HEK293 (cell line): ENCODE data around the gene WDR6.

Experiments
- CTCF ChIA-PET: fragments of 350-600 bp; formaldehyde crosslinking; extraction: SDS; loops from one replicate; lab custom pipeline; 2021; ENCODE audit warnings: antibody characterized with exemption; lab: Yijun Ruan, JAX
- POLR2A ChIA-PET: fragments of 300-600 bp; formaldehyde crosslinking; extraction: SDS; loops from one replicate; lab custom pipeline; 2020; ENCODE audit warnings: antibody characterized with exemption, inconsistent platforms; lab: Yijun Ruan, JAX
- H3K27ac ChIP-seq: fragments of 200-500 bp; sonication (Bioruptor generic); 2 replicates; pipeline ENCODE4 v1.5.1; 2014; ENCODE audit warnings: low read depth, low read length, control low read depth, inconsistent platforms; ENCODE audit errors: extremely low read depth
- H3K36me3 ChIP-seq, 2 experiments: fragments of 200-500 bp in 1 of 2; sonication (Bioruptor generic) in 1 of 2; 1 replicate in 1 of 2; 2 replicates in 1 of 2; pipeline ENCODE4 v1.5.1; 2014 to 2017; ENCODE audit warnings: inconsistent platforms in 2 of 2, low read length in 2 of 2; ENCODE audit not compliant: control insufficient read depth in 2 of 2, insufficient read depth in 1 of 2
- H3K4me1 ChIP-seq: fragments of 200-500 bp; sonication (Bioruptor generic); 2 replicates; pipeline ENCODE4 v1.5.1; 2014; ENCODE audit warnings: mild to moderate bottlenecking, low read length, inconsistent platforms; ENCODE audit not compliant: control insufficient read depth, insufficient read depth
- H3K4me3 ChIP-seq: 2 replicates; pipeline ENCODE4 v1.5.1; 2011; ENCODE audit warnings: low read depth, mild to moderate bottlenecking, control low read depth, low read length, moderate library complexity
- H3K9me3 ChIP-seq: fragments of 200-500 bp; sonication (Bioruptor generic); 2 replicates; pipeline ENCODE4 v1.5.1; 2014; ENCODE audit warnings: low read depth, low read length, inconsistent platforms; ENCODE audit not compliant: control insufficient read depth, insufficient read depth
- EGR2 ChIP-seq: fragments of 450-650 bp; formaldehyde crosslinking; IDR thresholded peaks from 2 replicates; pipeline ENCODE4 v1.5.1; 2016; ENCODE audit warnings: low read depth, missing biosample characterization, missing genetic modification characterization
- GLIS2 ChIP-seq: fragments of 450-650 bp; formaldehyde crosslinking; IDR thresholded peaks from 2 replicates; pipeline ENCODE4 v1.5.1; 2016; ENCODE audit warnings: missing biosample characterization, missing genetic modification characterization
- MYNN ChIP-seq: fragments of 450-650 bp; formaldehyde crosslinking; IDR thresholded peaks from 2 replicates; pipeline ENCODE4 v1.5.1; 2016; ENCODE audit warnings: missing biosample characterization, missing genetic modification characterization, borderline replicate concordance
- OVOL3 ChIP-seq: fragments of 450-650 bp; formaldehyde crosslinking; IDR thresholded peaks from 2 replicates; pipeline ENCODE4 v1.5.1; 2016; ENCODE audit warnings: missing biosample characterization, missing genetic modification characterization
- PRDM1 ChIP-seq: fragments of 450-650 bp; formaldehyde crosslinking; IDR thresholded peaks from 2 replicates; pipeline ENCODE4; 2016; ENCODE audit warnings: missing biosample characterization, missing genetic modification characterization
- SP2 ChIP-seq: fragments of 450-650 bp; formaldehyde crosslinking; IDR thresholded peaks from 2 replicates; pipeline ENCODE4 v1.5.1; 2016; ENCODE audit warnings: missing biosample characterization, missing genetic modification characterization
- TCF7L2 ChIP-seq: IDR thresholded peaks from 2 replicates; pipeline ENCODE4 v1.6.1; 2011; ENCODE audit warnings: low read depth, mild to moderate bottlenecking, inconsistent platforms, low read length, moderate library complexity, borderline replicate concordance
- ZBTB11 ChIP-seq: fragments of 450-650 bp; formaldehyde crosslinking; conservative IDR thresholded peaks from 2 replicates; pipeline ENCODE4 v1.5.1; 2016; ENCODE audit warnings: low read depth, missing biosample characterization, missing genetic modification characterization
- ZBTB20 ChIP-seq: fragments of 450-650 bp; formaldehyde crosslinking; IDR thresholded peaks from 2 replicates; pipeline ENCODE4 v1.5.1; 2016; ENCODE audit warnings: missing biosample characterization, missing genetic modification characterization
- ZEB2 ChIP-seq: fragments of 450-650 bp; formaldehyde crosslinking; IDR thresholded peaks from 2 replicates; pipeline ENCODE4 v1.5.1; 2016; ENCODE audit warnings: missing biosample characterization, missing genetic modification characterization
- ZIC2 ChIP-seq: fragments of 450-650 bp; formaldehyde crosslinking; IDR thresholded peaks from 2 replicates; pipeline ENCODE4 v1.5.1; 2016; ENCODE audit warnings: missing biosample characterization, missing genetic modification characterization
- ZNF24 ChIP-seq: fragments of 450-650 bp; formaldehyde crosslinking; IDR thresholded peaks from 2 replicates; pipeline ENCODE4 v1.5.1; 2016; ENCODE audit warnings: missing biosample characterization, missing genetic modification characterization
- ZNF266 ChIP-seq: fragments of 450-650 bp; formaldehyde crosslinking; IDR thresholded peaks from 2 replicates; pipeline ENCODE4 v1.5.1; 2016; ENCODE audit warnings: missing biosample characterization, missing genetic modification characterization, low read depth
- ZNF354C ChIP-seq: fragments of 450-650 bp; formaldehyde crosslinking; IDR thresholded peaks from 2 replicates; pipeline ENCODE4 v1.5.1; 2016; ENCODE audit warnings: missing biosample characterization, missing genetic modification characterization, low read depth, borderline replicate concordance
- ZNF398 ChIP-seq: fragments of 450-650 bp; formaldehyde crosslinking; IDR thresholded peaks from 2 replicates; pipeline ENCODE4 v1.5.1; 2017; ENCODE audit warnings: missing biosample characterization, missing genetic modification characterization
- ZNF544 ChIP-seq: fragments of 450-650 bp; formaldehyde crosslinking; IDR thresholded peaks from 2 replicates; pipeline ENCODE4 v1.5.0; 2017; ENCODE audit warnings: missing biosample characterization, missing genetic modification characterization
- ZNF623 ChIP-seq: fragments of 450-650 bp; formaldehyde crosslinking; IDR thresholded peaks from 2 replicates; pipeline ENCODE4 v1.5.1; 2016; ENCODE audit warnings: missing biosample characterization, missing genetic modification characterization
- ZNF654 ChIP-seq: fragments of 450-650 bp; formaldehyde crosslinking; IDR thresholded peaks from 2 replicates; pipeline ENCODE4 v1.5.1; 2016; ENCODE audit warnings: low read depth, missing biosample characterization, missing genetic modification characterization
- TF ChIP-seq, protein P1 (sequence below): fragments of 450-650 bp; formaldehyde crosslinking; IDR thresholded peaks from 2 replicates; pipeline ENCODE4 v1.5.1; 2016; ENCODE audit warnings: missing biosample characterization, missing genetic modification characterization
- TF ChIP-seq, protein P2 (sequence below): fragments of 450-650 bp; formaldehyde crosslinking; IDR thresholded peaks from 2 replicates; pipeline ENCODE4 v1.5.1; 2016; ENCODE audit warnings: missing biosample characterization, missing genetic modification characterization, borderline replicate concordance
- TF ChIP-seq, protein P3 (sequence below): fragments of 450-650 bp; IDR thresholded peaks from 2 replicates; pipeline ENCODE4 v1.5.1; 2018; ENCODE audit warnings: missing biosample characterization, mild to moderate bottlenecking, missing genetic modification characterization

Gene WDR6

GRCh38 chr3:49018707-49019006 is 11.5 kb downstream of the WDR6 start:
- peak overlapping the region; percentile 80 for H3K4me3 ChIP-seq
- no peaks in the 10 kb centered on the region for H3K4me1 ChIP-seq
- TF ChIP-seq ZNF544 (tag by site-specific recombination) (no peak), ZIC2 (tag by site-specific recombination) (no peak), ZNF354C (tag by site-specific recombination) (no peak), ZNF398 (tag by site-specific recombination) (0 out of 2 replicates have a peak, but pooled peaks have one; percentile 10), ZBTB11 (tag by site-specific recombination) (0 out of 2 replicates have a peak, but pooled peaks have one; percentile 29), TCF7L2 (no peak), ZNF24 (tag by site-specific recombination) (no peak), ZEB2 (tag by site-specific recombination) (peak; percentile 13; the same call in 1 of the 2 replicates), MYNN (tag by site-specific recombination) (no peak), GLIS2 (tag by site-specific recombination) (no peak), EGR2 (tag by site-specific recombination) (no peak), ZBTB20 (tag by site-specific recombination) (peak; percentile 15; the same call in 1 of the 2 replicates), OVOL3 (tag by site-specific recombination) (no peak)
- TF ChIP-seq, protein P1, sequence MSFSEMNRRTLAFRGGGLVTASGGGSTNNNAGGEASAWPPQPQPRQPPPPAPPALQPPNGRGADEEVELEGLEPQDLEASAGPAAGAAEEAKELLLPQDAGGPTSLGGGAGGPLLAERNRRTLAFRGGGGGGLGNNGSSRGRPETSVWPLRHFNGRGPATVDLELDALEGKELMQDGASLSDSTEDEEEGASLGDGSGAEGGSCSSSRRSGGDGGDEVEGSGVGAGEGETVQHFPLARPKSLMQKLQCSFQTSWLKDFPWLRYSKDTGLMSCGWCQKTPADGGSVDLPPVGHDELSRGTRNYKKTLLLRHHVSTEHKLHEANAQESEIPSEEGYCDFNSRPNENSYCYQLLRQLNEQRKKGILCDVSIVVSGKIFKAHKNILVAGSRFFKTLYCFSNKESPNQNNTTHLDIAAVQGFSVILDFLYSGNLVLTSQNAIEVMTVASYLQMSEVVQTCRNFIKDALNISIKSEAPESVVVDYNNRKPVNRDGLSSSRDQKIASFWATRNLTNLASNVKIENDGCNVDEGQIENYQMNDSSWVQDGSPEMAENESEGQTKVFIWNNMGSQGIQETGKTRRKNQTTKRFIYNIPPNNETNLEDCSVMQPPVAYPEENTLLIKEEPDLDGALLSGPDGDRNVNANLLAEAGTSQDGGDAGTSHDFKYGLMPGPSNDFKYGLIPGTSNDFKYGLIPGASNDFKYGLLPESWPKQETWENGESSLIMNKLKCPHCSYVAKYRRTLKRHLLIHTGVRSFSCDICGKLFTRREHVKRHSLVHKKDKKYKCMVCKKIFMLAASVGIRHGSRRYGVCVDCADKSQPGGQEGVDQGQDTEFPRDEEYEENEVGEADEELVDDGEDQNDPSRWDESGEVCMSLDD (tag by site-specific recombination): 0 out of 2 replicates have a peak, but pooled peaks have one; percentile 3
- H3K27ac ChIP-seq: peak overlapping the region; percentile 47; the same call in 1 of the 2 replicates
- CTCF ChIA-PET: interaction anchor here (1.0 kb wide), 1 partner anchor 30 kb away, joined by 5 read pairs; no protein-coding TSS in a partner anchor
- H3K9me3 ChIP-seq: no peaks in the 10 kb centered on the region
- peaks cover 0 to 43% of the 10 kb centered on the region in 2 experiments; a peak in 1 of 3 replicates for H3K36me3 ChIP-seq
- POLR2A ChIA-PET: interaction anchor here (0.6 to 10.4 kb wide), 7 partner anchors 10 to 114 kb away, joined by 3 to 141 read pairs (median 5); partner anchors contain the start of genes IMPDH2, P4HTM and WDR6

- no peaks in the 10 kb centered on the region for H3K4me1 ChIP-seq
- H3K27ac ChIP-seq: peak overlapping the region; percentile 93; the same call in 1 of the 2 replicates
- CTCF ChIA-PET: interaction anchor here (0.6 to 0.7 kb wide), 3 partner anchors 9 to 32 kb away, joined by 4 to 5 read pairs (median 4); no protein-coding TSS in a partner anchor
- TF ChIP-seq ZNF654 (tag by site-specific recombination) (no peak), PRDM1 (tag by site-specific recombination) (peak; percentile 53), SP2 (tag by site-specific recombination) (peak; percentile 53), ZEB2 (tag by site-specific recombination) (no peak), ZNF623 (tag by site-specific recombination) (no peak), ZNF266 (tag by site-specific recombination) (no peak)
- TF ChIP-seq, protein P2, sequence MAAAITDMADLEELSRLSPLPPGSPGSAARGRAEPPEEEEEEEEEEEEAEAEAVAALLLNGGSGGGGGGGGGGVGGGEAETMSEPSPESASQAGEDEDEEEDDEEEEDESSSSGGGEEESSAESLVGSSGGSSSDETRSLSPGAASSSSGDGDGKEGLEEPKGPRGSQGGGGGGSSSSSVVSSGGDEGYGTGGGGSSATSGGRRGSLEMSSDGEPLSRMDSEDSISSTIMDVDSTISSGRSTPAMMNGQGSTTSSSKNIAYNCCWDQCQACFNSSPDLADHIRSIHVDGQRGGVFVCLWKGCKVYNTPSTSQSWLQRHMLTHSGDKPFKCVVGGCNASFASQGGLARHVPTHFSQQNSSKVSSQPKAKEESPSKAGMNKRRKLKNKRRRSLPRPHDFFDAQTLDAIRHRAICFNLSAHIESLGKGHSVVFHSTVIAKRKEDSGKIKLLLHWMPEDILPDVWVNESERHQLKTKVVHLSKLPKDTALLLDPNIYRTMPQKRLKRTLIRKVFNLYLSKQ: no peak
- TF ChIP-seq, protein P3, sequence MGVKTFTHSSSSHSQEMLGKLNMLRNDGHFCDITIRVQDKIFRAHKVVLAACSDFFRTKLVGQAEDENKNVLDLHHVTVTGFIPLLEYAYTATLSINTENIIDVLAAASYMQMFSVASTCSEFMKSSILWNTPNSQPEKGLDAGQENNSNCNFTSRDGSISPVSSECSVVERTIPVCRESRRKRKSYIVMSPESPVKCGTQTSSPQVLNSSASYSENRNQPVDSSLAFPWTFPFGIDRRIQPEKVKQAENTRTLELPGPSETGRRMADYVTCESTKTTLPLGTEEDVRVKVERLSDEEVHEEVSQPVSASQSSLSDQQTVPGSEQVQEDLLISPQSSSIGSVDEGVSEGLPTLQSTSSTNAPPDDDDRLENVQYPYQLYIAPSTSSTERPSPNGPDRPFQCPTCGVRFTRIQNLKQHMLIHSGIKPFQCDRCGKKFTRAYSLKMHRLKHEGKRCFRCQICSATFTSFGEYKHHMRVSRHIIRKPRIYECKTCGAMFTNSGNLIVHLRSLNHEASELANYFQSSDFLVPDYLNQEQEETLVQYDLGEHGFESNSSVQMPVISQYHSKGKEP (tag by site-specific recombination): no peak
Observed at GRCh38 chr3:49019941-49020329, 12.7 kb downstream of the WDR6 start.

More at GRCh38 chr3:49019941-49020329, 12.7 kb downstream of the WDR6 start:
- Histone ChIP-seq H3K4me3 (peak overlapping the region; percentile 92), H3K36me3 (peaks cover 0 to 43% of the 10 kb centered on the region in 2 experiments; a peak in 1 of 3 replicates), H3K9me3 (no peaks in the 10 kb centered on the region)
- POLR2A ChIA-PET: interaction anchor here (0.7 to 10.4 kb wide), 5 partner anchors 9 to 281 kb away, joined by 3 to 141 read pairs (median 28); partner anchors contain the start of genes IMPDH2, P4HTM and WDR6
